ENCODE results near the gene CLPTM1.
"Not testable (repeated sequence)": the region's sequence is repeated elsewhere in the genome, so short reads cannot be mapped to it uniquely, and the experiment has no call there.

The CLPTM1 gene

DNA sequence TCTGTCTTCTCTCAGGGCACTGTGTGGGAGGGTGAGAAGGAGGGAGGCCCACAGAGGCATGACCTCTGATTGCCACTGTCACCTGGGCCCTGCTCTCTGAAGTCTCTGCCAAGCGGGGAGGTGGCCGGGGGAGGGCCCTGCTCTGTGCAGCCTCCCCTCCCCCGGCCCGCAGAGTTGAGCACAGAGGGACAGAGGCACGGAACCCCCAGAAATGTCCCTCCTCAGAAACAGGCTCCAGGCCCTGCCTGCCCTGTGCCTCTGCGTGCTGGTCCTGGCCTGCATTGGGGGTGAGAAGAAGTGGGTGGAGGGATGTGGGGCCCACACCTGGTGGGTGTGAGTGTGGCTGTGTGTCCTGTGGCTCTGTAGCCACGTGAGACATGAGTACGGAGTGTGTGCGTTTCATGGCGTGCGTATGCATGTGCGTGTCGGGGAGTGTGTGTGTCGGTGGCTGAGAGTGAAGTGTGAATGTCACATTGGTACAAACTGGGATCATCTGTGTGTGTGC, 13.1 kb upstream of the CLPTM1 start, which contains the start of gene APOC4:
TSS of gene APOC4 (plus strand) at position 171 of the 505 bp plus-strand sequence. CDS start at position 212, 41 bp downstream.
- no peak for DNase-seq

DNA sequence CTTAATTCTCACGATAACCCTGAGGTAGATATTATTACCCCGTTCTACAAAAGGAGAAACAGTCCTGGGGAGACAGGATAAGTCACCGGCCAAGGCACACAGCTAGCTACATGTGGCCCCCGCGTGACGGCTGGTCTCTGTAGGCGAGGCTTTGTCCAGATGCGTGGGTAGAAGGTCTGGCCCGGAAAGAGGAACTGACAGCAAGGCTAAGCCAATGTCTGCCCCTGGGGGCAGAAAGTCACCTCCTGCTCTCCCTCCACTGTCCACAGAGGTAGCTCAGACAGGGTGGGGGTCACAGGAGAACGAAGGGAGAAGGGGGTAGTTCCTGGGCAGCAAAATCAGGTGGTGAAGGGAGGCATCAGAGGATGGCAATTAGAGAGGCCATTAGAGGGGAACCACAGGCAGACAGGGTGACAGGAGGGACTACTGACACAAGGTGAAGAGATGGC, 11.4 kb upstream of the CLPTM1 start:
- no peak for DNase-seq

DNA sequence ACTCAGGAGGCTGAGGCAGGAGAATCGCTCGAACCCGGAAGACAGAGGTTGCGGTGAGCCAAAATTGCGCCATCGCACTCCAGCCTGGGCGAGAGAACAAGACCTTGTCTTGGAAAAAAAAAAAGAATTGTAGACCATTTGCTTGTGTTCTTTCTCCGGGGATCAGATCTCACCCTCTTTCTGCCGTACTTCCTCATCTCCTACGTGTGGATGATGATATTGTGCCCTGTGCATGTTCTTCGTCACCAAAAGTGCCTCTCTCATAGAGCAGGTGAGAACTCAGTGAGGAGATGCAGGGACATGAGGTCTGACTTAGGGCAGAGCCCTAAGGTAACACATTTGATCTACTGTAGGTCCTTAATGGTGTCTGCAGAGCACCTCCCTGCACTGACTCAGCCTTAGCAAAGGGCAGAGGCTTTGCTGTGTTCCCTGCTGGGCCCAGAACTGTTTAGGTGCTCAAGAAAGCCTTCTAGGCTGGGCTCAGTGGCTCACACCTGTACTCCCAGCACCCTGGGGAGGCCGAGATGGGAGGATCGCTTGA, 8.1 kb upstream of the CLPTM1 start:
- no peak for DNase-seq

DNA sequence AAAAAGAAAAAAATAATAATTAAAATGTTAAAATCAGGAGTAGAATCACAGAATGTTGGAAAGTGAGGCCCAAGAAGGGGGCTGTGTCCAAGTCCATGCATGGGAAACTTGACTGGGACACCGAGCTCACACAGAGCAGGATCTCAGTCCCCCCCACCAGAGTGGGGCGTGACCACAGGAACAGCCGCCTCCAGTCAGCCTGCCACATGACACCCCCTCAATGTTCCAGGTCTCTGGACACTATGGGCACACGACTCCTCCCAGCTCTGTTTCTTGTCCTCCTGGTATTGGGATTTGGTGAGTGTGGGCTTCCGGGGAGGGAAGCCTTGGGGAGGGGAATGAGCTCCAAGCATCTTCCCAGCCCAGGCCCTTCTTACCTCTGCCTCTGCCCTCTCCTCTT, 6.9 kb upstream of the CLPTM1 start:
- no peak for DNase-seq

DNA sequence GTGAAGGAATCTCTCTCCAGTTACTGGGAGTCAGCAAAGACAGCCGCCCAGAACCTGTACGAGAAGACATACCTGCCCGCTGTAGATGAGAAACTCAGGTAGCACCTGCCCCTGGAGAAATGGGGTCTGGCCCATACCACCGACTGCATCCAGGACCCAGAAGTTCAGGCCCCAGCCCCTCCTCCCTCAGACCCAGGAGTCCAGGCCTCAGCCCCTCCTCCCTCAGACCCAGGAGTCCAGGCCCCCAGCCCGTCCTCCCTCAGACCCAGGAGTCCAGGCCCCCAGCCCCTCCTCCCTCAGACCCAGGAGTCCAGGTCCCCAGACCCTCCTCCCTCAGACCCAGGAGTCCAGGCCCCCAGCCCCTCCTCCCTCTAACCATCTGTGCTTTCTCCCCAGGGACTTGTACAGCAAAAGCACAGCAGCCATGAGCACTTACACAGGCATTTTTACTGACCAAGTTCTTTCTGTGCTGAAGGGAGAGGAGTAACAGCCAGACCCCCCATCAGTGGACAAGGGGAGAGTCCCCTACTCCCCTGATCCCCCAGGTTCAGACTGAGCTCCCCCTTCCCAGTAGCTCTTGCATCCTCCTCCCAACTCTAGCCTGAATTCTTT, 6.3 kb upstream of the CLPTM1 start:
- no peak for DNase-seq

DNA sequence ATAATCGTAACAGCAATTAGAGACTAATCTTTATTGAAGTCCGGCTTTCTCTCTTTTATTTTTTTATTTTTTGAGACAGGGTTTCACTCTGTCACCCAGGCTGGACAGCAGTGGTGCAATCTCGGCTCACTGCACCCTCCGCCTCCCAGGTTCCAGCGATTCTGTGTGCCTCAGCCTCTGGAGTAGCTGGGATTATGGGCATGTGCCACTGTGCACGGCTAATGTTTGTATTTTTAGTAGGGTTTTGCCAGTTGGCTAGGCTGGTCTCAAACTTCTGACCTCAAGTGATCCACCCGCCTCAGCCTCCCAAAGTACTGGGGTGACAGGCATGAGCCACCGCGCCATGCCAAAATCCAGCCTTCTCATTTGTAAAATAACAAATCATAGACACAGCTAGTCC, 5.6 kb upstream of the CLPTM1 start:
- no peak for DNase-seq

DNA sequence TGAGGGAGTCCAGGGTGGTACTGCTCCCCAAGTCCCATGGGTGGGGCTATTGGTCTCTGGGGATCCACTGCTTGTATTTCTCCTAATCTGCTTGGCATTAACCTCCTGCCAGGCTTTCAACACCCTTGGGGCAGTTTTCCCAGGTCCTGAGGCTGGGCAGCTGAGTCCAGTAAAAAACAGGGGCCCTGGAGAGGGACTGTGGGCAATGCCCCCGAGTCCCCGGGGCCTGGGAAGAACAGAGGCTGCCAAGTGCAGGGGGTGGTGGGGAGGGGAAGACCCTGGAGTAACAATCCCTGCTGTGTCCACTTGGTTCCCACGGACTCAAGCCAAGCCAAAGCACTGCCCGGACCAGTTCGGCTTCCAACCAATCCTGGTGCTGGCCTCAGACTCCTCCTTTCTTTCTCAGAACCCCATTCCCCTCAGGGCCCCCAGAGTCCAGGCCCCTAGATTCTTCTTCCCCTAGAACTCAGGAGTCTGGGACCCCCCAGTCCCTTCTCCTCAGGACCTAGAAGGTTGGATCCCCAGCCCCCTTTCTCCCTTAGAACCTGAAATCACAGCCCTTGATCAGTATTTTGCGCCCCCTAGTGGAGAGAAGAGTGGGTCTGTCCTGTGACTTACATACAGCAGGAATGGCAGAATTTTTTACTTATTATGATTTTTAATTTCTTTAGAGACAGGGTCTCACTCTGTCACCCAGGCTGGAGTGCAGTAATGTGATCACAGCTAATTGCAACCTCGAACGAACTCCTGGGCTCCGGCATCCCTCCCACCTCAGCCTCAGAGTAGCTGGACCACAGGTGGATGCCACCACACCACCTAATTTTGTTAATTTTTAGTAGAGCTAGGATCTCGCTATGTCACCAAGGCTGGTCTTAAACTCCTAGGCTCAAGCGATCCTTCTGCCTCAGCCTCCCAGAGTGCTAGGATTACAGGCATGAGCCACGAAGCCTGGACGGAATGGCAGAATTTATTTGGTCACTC, 3.7 kb upstream of the CLPTM1 start:
- peak; percentile 80 for DNase-seq

DNA sequence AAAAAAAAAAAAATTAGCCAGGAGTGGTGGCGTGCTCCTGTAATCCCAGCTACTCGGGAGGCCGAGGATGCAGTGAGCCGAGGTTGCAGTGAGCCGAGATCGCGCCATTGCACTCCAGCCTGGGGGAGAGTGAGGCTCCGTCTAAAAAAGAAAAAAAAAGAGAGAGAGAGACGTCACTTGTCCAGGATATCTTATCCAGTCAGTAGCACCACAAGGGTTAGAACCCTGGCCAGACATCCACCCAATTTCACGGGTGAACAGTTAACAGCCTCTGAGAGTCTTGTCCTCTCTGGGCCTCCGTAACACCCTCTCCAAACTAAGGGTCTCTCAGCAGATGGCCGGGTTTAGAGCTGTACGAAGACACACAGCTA, 917 bp upstream of the CLPTM1 start:
- no peak for DNase-seq

DNA sequence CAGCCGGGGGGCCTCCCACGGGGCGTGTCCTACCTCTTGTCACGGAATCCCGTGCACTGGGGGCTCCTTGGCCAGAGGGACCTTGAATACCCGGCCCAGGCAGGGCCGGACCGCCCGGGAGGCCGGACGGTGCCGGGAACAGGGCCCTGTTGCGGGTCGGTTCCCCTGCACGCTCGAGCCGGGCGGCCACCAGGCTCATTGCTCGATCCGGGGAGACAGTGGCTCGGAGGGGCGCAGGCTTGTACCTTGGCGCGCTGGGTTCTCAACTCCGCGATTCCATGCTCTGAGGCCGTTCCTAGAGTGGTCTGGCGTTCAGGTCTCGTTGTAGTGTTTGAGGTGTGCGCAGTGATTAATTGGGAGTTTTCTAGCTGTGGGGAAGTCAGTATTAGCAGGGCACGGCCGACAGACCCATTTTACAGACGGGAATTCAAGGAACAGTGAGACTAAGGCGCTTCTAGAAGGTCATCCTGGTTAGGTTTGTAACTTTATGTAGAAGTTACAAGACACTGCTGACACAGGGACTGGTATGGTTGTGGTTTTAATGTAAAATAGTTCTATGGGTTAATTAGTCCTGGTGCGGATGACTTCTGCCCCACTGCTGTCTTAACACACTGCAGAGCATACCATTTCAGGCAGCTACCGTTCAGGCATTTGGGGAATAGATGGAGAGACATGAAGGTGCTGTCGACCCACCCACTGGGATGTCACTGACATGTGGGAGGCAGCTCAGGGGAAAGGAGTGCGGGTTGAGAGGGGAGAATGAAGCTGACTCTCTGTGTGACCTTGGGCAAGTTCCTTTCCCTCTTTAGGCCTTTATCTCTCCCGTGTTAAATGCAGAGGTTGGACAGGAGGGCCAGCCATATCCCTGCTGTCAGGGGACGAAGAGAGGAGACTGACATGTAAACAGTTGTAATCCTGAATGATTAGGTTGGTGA, 592 bp downstream of the CLPTM1 start:
- DNase-seq: no peak

DNA sequence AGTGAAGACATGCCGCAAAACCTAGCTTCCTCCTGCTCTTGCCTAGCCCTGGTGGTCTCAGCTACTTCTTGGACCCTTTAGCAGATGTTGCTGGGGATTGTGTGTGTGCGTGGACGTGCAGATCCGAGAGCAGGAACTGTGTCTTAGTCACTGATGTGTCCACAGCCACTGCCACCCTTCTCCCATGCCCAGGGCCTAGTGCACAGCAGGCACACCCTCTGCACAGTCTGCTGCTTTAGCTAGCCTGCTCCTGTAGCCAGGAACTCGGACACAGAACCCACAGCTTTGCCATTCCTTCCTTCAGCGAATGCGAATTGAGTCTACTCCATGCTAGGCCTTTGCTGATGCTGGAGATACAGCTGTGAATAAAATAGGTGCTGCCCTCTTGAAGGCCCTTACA, 2.3 kb downstream of the CLPTM1 start:
- DNase-seq: no peak

DNA sequence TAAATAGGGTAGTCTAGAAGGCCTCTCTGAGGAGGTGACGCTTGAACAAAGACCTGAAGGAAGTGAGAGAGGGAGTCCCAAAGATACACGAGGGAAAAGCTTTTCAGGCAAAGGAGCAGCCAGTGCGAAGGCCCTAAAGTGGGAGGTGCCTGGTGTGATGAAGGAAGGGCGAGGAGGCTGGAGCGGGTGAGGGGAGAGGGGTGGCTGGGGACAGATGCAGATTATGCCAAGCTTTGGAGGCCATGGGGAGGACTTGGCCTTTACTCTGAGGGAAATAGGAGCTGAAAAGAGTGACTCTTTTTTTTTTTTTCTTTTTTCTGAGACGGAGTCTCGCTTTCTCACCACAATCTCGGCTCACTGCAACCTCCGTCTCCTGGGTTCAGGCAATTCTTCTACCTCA, 2.9 kb downstream of the CLPTM1 start:
- DNase-seq: no peak

DNA sequence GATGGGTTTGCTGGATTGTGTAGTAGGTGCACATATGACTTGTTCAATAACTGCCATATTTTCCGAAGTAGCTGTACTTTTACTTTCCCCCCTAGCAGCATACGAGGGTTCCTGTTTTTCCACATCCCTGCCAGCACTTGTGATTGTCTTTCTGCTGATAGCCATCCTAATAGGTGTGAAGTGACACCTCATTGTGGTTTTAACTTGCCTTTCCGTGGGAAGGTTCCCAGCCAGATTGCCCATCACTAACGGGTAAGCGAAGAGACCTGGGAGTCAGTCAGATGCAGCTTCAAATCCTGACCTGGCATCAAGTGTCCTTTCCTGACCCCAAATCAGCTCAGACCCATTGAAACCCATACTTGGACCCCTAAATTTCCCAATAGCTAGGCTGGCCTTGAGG, 4.5 kb downstream of the CLPTM1 start:
- no peak for DNase-seq

DNA sequence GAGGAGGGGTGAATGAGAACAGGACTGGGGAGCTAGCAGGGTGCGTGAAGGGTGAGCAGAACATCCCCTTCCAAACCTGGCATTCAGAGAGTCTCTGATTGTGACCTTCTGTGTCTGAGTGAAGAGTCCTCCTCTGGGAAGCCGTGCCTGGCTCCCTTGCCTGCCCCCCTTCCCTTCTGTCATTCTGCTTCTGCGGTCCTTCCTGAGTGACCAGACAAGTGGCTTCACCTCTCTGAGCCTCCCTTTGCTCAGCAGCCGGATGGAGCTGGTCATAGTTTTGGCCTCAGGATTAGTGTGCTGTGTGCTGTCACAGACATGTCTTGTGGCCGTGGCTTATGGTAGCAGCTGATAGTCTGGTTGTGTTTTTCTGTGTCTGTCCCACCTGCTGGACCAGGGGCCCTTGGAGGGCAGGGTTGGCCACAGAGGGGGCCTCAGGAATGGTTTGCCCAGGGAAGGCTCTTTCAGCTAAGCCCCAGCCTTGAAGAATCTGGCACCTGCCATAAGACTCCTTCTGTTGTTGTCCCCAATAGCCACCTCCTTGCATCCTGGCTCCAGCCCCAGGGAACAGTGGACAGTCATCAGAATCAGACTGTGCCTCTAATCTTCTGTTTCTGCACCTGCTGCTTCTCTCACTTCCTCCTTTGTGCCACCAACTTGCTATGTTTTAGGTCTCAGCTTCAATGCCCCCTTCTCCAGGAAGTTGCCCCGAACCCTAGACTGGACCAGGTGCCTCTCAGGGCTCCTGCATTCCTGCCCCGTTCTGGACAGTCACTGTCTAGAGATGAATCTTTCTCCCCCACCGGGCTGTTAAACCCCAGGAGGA, 5.9 kb downstream of the CLPTM1 start:
- DNase-seq: no peak

DNA sequence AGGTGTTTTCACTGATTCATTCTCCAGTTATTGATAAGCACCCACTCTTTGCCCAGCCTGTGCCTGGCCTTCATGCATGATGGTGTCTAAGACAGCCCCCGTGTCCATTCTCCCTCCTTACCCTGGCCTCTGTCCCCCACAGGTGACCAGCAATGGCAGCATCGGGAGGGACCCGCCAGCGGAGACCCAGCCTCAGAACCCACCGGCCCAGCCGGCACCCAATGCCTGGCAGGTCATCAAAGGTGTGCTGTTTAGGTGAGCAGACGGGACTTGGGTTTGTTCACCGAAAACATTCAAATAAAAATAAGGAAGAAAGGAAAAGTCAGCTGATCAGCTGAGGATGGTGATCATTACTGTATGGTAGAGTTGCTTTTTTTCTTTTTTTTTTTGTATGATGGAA, 6.6 kb downstream of the CLPTM1 start:
- DNase-seq: no peak

DNA sequence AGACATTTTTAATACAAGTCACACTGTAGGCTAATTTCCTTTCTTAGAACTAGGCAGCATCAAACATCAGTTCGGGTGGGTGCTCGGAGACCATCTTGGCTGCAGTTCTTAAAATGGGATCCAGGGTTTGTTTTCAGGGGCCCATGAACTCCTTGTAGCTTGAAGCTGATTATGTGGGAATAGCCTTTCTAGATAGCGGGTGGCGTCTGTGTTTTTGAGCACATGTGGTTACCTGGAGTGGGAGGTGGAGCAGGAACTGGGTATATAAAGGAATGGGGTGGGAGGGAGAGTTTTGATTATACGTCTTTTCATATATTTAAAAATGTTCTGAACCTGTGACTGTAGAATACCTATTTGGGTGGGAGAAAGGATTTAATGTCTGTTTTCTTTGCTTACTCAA, 12.9 kb downstream of the CLPTM1 start:
- no peak for DNase-seq

DNA sequence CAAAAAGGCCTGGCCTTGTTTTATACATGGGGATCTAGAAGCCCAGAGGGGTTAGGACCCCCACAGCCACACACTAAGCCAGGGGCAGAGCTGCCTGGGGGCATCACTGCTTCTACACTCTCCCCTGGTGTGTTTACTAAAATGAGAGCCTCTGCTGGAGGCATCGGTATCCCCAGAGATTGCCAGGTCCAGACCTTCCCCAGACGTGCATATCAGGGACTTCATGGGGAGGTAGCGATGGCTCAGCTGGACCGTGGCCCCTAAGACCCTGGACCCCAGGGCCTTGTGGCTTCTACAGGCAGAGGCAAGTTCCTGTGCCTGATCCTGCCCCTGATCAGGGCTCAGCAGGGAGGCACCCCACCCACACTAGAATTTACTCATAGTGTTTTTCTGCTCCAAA, 13.5 kb downstream of the CLPTM1 start:
- no peak for DNase-seq

DNA sequence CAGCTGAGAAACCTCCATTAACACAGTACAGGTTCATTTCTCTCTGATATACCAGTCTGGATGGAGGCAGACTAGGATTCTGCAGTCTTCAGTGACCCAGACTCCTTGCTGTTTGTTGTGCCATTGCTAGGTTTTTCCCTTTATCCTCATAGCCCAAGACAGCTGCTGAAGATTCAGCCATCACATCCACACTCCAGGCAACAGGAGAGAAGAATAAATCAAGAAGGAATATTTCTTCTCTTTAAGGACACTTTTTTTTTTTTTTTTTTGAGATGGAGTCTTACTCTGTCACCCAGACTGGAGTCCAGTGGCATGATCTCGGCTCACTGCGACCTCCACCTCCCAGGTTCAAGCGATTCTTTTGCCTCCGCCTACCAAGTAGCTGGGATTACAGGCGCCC, 14.3 kb downstream of the CLPTM1 start:
- DNase-seq: no peak

DNA sequence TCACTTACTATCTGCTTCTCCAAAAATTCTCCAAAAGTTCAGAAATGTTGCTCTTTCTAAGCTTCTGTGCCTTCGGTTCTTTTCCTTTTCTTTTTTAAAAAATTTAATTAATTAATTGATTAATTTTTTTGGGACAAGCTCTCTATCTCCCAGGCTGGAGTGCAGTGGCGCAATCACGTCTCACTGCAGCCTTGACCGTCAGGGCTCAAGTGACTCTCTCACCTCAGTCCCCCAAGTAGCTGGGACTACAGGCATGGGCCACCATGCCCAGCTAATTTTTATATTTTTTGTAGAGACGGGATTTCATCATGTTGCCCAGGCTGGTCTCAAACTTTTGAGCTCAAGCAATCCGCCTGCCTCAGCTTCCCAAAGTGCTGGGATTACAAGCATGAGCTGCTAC, 16.3 kb downstream of the CLPTM1 start:
- DNase-seq: not testable (repeated sequence)

DNA sequence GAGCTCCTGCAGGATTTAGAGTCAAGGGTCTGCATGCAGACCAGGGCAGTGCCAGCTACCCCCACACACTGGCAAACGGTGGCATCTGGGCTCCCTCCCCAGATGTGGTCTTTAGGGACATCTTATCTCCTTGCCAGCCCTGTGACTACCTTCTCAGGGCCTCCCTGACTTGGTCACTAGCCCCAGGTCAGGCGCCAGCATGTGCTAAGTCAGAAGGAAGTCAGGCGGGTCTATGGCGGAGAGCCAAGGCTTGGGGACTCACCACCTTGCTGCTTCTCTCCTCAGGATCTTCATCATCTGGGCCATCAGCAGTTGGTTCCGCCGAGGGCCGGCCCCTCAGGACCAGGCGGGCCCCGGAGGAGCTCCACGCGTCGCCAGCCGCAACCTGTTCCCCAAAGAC, 17.6 kb downstream of the CLPTM1 start:
- DNase-seq: no peak

DNA sequence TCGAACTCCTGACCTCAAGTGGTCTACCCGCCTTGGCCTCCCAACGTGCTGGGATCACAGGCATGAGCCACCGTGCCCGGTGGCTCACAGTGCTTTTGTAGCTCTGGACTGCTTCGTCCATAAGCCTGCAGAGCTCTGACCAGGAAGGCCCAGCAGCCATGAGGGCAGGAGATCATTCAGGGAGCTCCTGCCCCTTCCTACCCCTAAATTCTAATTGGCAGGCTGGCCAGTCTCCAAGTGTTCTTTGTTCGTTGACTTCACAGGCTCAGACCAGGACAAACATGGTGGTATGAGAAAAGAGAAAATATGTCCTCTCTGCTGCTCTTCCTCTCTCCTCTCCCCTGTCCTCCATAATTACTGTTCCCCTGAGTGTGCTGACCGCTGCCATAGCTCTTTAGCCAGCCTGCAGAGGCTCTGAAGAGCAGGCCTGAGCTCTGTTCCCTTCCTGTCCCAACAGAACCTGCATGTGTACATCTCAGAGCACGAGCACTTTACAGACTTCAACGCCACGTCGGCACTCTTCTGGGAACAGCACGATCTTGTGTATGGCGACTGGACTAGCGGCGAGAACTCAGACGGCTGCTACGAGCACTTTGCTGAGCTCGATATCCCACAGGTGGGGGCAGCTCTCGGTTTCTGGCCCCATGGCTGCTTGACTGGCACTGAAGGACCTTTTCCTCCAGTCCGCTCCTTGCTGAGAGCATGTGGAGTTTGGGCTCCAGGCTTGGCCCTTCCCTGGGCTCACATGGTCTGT, 19.0 kb downstream of the CLPTM1 start:
- no peak for DNase-seq

DNA sequence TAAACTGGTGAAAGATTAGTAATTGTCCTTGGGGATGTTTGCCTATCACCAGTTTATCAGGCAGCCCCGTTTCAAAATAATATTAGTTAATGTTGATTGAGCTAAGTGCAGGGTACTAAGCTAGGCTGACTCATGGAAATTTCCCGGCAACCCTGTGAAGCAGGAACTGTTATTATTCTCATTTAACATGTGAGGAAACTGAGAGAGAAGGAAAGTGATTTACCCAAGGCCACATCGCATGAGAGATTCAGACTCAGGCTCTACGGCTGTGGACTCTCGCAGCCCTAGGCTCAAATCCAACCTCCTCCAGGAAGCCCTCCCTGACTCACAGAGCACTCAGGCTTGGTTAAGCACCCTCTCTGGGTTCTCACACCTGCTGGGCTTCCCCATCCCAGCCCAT, 19.7 kb downstream of the CLPTM1 start:
- no peak for DNase-seq
